Common myeloid progenitor, CD34-positive (primary cell): Measurements from ENCODE around the gene PCDHA7.

Experiments
- CTCF ChIA-PET: fragments of 350-600 bp; sonication (Branson Sonifier 250); formaldehyde crosslinking; loops from one replicate; lab custom pipeline; 2021; ENCODE audit warnings: antibody characterized with exemption; lab: Charles Lee
- POLR2A ChIA-PET: fragments of 350-600 bp; sonication (Branson Sonifier 250); formaldehyde crosslinking; loops from one replicate; lab custom pipeline; 2021; ENCODE audit warnings: antibody characterized with exemption; lab: Charles Lee
- DNase-seq, 3 donors: peaks; one replicate each; pipeline versions ENCODE4 v3.0.0 to v3.0.0-alpha.2; 2013
- H3K27ac ChIP-seq, 2 experiments: 1 replicate in 1 of 2; 2 replicates in 1 of 2; pipeline ENCODE4 v1.7.0; 2013; ENCODE audit warnings: inconsistent platforms in 2 of 2, low read length in 2 of 2, mild to moderate bottlenecking in 2 of 2, low read depth in 1 of 2, moderate library complexity in 1 of 2; ENCODE audit not compliant: severe bottlenecking in 2 of 2, insufficient read depth in 1 of 2, poor library complexity in 1 of 2
- H3K27me3 ChIP-seq, 5 experiments: replicated peaks in 2 of 5; 1 replicate in 3 of 5; 2 replicates in 2 of 5; pipeline versions ENCODE4 v1.6.1 to v1.7.0; 2013; ENCODE audit warnings: low read length in 4 of 5, mild to moderate bottlenecking in 2 of 5, moderate library complexity in 2 of 5, inconsistent platforms in 1 of 5; ENCODE audit not compliant: insufficient read depth in 5 of 5, control insufficient read depth in 4 of 5
- H3K36me3 ChIP-seq, 4 experiments: 1 replicate in 2 of 4; 2 replicates in 2 of 4; pipeline versions ENCODE4 v1.6.1 to v1.7.0; 2013; ENCODE audit warnings: low read length in 3 of 4, control low read depth in 1 of 4, mild to moderate bottlenecking in 1 of 4; ENCODE audit not compliant: control insufficient read depth in 4 of 4, insufficient read depth in 4 of 4
- H3K4me1 ChIP-seq, 4 experiments: 1 replicate in 3 of 4; 2 replicates in 1 of 4; pipeline versions ENCODE4 v1.6.1 to v1.7.1; 2013; ENCODE audit warnings: low read length in 3 of 4, mild to moderate bottlenecking in 3 of 4, control low read depth in 1 of 4, inconsistent platforms in 1 of 4, moderate library complexity in 1 of 4; ENCODE audit not compliant: control insufficient read depth in 4 of 4, insufficient read depth in 4 of 4; ENCODE audit errors: control extremely low read depth in 1 of 4
- H3K4me3 ChIP-seq, 7 experiments: 1 replicate in 4 of 7; 2 replicates in 3 of 7; pipeline versions ENCODE4 v1.5.1 to v1.7.0; 2013; ENCODE audit warnings: mild to moderate bottlenecking in 7 of 7, low read length in 6 of 7, moderate library complexity in 6 of 7, inconsistent platforms in 2 of 7, low read depth in 2 of 7, control low read depth in 1 of 7; ENCODE audit not compliant: insufficient read depth in 4 of 7, control insufficient read depth in 1 of 7; ENCODE audit errors: extremely low read depth in 1 of 7
- H3K9me3 ChIP-seq, 5 experiments: 1 replicate in 4 of 5; 2 replicates in 1 of 5; pipeline versions ENCODE4 v1.6.1 to v1.7.1; 2013; ENCODE audit warnings: low read length in 4 of 5, mild to moderate bottlenecking in 2 of 5, inconsistent platforms in 1 of 5, low read depth in 1 of 5, moderate library complexity in 1 of 5; ENCODE audit not compliant: control insufficient read depth in 4 of 5, insufficient read depth in 2 of 5; ENCODE audit errors: control extremely low read depth in 1 of 5
- WGBS: methylation state at CpG from one replicate; pipeline ENCODE4 v1.1.5; 2013; ENCODE audit not compliant: insufficient coverage; 5-methylcytosine and 5-hydroxymethylcytosine counted together

The PCDHA7 gene

DNA sequence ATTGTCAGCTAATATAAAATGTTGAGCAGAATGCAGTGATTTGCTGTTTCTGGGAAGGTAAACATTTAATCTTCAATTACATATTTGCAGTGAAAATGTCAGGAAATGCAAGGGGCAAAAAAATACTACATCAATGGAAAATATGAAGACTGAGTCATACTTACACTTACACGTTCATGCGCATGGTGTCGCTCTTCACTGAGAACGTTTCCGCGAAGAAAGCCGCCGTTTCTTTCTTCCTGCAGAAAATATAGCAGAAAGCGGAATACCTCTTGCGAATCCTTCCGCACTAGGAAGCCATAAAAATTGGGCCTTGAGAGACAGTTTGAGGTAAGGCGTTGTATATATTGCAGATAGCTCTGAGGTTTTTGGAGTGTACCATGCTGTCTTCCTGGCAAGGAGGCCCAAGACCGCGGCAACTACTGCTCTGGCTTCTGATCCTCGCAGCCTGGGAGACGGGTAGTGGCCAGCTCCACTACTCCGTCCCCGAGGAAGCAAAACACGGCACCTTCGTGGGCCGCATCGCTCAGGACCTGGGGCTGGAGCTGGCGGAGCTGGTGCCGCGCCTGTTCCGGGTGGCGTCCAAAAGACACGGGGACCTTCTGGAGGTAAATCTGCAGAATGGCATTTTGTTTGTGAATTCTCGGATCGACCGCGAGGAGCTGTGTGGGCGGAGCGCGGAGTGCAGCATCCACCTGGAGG is 48.0 kb downstream of the PCDHA7 start, which contains the start of gene PCDHA13:
TSS of gene PCDHA13 (plus strand) at position 236 of the 702 bp plus-strand sequence. CDS start at position 381, 145 bp downstream.
- Histone ChIP-seq H3K4me3 (no peak within 1 kb of the TSS), H3K9me3 (peaks cover 5 to 56% (median 34%) of the 10 kb centered on the region in 5 experiments), H3K36me3 (peaks cover 0 to 2% (median 0%) of the 10 kb centered on the region in 4 experiments), H3K27me3 (peaks cover 3 to 33% (median 8%) of the 10 kb centered on the region in 5 experiments), H3K27ac (no peak within 1 kb of the TSS), H3K4me1 (no peaks in the 10 kb centered on the region)
- peak in 2 of 3 donors; percentile 1 to 9 for DNase-seq
- CTCF ChIA-PET: no interaction called here
- WGBS: 15% methylated on average over 19 of the region's 35 CpGs
- POLR2A ChIA-PET: no interaction called here

DNA sequence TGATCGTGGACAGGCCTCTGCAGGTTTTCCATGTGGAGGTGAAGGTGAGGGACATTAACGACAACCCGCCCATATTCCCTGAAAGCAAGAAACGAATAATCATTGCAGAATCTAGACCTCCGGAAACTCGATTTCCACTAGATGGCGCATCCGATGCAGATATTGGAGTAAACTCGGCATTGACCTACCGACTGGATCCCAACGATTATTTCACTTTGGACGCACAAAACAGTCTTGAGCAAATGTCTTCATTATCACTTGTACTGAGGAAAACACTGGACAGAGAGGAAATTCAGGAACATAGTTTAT is 48.5 kb downstream of the PCDHA7 start:
- DNase-seq: no peak
- peaks cover 0 to 2% (median 0%) of the 10 kb centered on the region in 4 experiments for H3K36me3 ChIP-seq
- ChIA-PET POLR2A (no interaction called here), CTCF (no interaction called here)
- WGBS: 15% methylated on average over 12 of the region's 12 CpGs
- peaks cover 5 to 51% (median 29%) of the 10 kb centered on the region in 5 experiments for H3K9me3 ChIP-seq
- no peaks in the 10 kb centered on the region for H3K4me1 ChIP-seq
- H3K27me3 ChIP-seq: peaks cover 3 to 28% (median 8%) of the 10 kb centered on the region in 5 experiments
- H3K4me3 ChIP-seq: no peak overlapping the region
- H3K27ac ChIP-seq: no peak overlapping the region

DNA sequence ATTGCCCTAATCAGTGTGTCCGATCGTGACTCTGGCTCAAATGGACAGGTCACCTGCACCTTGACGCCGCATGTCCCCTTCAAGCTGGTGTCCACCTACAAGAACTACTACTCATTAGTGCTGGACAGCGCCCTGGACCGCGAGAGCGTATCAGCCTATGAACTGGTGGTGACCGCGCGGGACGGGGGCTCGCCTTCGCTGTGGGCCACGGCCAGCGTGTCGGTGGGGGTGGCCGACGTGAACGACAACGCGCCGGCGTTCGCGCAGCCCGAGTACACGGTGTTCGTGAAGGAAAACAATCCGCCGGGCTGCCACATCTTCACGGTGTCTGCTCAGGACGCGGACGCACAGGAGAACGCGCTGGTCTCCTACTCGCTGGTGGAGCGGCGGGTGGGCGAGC is 49.3 kb downstream of the PCDHA7 start:
- Histone ChIP-seq H3K27ac (no peak overlapping the region), H3K9me3 (peaks cover 5 to 47% (median 27%) of the 10 kb centered on the region in 5 experiments), H3K27me3 (peaks cover 3 to 26% (median 8%) of the 10 kb centered on the region in 5 experiments), H3K36me3 (peaks cover 0 to 2% (median 0%) of the 10 kb centered on the region in 4 experiments), H3K4me1 (no peaks in the 10 kb centered on the region), H3K4me3 (no peak overlapping the region)
- no peak for DNase-seq
- ChIA-PET POLR2A (no interaction called here), CTCF (no interaction called here)
- WGBS: 46% methylated on average over 31 of the region's 41 CpGs

DNA sequence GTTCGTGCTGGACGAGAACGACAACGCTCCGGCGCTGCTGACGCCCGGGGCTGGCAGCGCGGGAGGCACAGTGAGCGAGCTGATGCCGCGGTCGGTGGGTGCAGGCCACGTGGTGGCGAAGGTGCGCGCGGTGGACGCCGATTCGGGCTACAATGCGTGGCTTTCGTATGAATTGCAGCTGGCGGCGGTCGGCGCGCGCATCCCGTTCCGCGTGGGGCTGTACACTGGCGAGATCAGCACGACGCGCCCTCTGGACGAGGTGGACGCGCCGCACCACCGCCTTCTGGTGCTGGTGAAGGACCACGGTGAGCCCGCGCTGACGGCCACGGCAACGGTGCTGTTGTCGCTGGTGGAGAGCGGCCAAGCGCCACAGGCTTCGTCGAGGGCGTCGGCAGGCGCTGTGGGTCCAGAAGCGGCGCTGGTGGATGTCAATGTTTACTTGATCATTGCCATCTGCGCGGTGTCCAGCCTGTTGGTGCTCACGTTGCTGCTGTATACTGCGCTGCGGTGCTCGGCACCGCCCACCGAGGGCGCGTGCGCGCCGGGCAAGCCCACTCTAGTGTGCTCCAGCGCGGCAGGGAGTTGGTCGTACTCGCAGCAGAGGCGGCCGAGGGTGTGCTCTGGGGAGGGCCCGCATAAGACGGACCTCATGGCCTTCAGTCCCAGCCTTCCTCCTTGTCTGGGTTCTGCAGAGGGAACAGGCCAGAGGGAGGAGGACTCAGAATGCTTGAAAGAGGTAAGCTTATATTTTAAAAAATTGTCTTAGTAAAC is 50.0 kb downstream of the PCDHA7 start:
- Histone ChIP-seq H3K4me3 (no peak overlapping the region), H3K27me3 (peaks cover 3 to 26% (median 8%) of the 10 kb centered on the region in 5 experiments), H3K36me3 (peaks cover 0 to 2% (median 0%) of the 10 kb centered on the region in 4 experiments), H3K9me3 (peaks cover 5 to 45% (median 27%) of the 10 kb centered on the region in 5 experiments), H3K4me1 (no peaks in the 10 kb centered on the region), H3K27ac (no peak overlapping the region)
- POLR2A ChIA-PET: no interaction called here
- no peak for DNase-seq
- 43% methylated on average over 75 of the region's 79 CpGs for WGBS
- CTCF ChIA-PET: no interaction called here
